ENCODE results near the gene PLCB4. TPM values are rescaled to one million over a fixed set of nuclear protein-coding genes. Genes with fewer than 3 reads are reported as not detected.

The PLCB4 gene
- total and polyA plus RNA-seq, 12 donors, result 0.26 to 8.5 (median 2.8) TPM

DNA sequence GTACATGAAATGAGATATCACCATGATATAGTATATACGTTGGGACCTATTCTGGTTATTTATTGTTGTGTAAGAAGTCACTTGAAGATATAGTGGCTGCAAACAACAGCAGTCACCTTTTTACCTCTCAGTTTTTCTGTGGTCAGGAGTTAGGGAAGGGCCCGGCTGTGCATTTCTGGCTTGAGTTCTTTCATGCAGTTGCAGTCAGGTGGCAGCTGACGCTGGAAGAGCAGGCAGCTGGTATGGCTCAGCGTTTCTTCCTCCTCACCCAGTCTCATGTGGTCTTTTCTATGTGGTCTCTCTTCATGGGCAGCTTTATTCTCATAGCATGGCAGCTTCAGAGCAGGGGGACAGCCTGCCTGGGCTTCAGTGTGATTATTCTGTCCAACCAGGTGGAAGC is 154.4 kb downstream of the PLCB4 start:
- intact Hi-C loops (cut with DNase I), result no loop called here
- Histone ChIP-seq H3K4me1 (replicated peaks in 1 of 2) (peaks cover 0 to 3% of the 10 kb centered on the region in 2 donors), H3K4me3 (no peak overlapping the region), H3K36me3 (replicated peaks in 1 of 2) (no peaks in the 10 kb centered on the region), H3K9me3 (replicated peaks in 1 of 3) (peaks cover 0 to 4% (median 0%) of the 10 kb centered on the region in 3 donors), H3K27ac (no peak overlapping the region), H3K27me3 (no peaks in the 10 kb centered on the region)
- no peak for DNase-seq
- 83 to 90% (median 85%) methylated on average over 4 of the region's 4 CpGs for WGBS, 4 donors
- TF ChIP-seq POLR2A (IDR thresholded peaks at IDR 0.05), result no peak
- TF ChIP-seq, protein P1, sequence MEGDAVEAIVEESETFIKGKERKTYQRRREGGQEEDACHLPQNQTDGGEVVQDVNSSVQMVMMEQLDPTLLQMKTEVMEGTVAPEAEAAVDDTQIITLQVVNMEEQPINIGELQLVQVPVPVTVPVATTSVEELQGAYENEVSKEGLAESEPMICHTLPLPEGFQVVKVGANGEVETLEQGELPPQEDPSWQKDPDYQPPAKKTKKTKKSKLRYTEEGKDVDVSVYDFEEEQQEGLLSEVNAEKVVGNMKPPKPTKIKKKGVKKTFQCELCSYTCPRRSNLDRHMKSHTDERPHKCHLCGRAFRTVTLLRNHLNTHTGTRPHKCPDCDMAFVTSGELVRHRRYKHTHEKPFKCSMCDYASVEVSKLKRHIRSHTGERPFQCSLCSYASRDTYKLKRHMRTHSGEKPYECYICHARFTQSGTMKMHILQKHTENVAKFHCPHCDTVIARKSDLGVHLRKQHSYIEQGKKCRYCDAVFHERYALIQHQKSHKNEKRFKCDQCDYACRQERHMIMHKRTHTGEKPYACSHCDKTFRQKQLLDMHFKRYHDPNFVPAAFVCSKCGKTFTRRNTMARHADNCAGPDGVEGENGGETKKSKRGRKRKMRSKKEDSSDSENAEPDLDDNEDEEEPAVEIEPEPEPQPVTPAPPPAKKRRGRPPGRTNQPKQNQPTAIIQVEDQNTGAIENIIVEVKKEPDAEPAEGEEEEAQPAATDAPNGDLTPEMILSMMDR (IDR thresholded peaks at IDR 0.05), result no peak

DNA sequence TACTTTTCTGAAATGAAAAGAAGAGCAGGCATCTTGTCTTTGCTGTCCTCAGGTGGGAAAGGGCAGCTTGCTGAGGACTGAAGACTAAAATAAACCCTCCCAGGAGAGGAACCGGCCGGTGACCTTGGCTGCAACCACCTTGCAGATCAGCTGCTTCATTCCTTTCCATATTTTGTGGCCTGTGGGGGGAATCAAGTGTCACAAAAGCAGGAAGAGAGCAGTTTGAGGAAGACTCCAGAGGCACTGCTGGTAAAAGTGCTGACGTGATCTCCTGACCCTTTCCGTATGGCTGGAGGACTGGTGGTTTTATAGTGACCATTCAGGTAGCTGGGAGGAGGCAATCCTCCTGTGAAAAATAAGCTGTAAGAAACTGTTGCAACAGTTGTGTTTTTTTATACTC is 157.0 kb downstream of the PLCB4 start:
- intact Hi-C loops (cut with DNase I), result no loop called here
- H3K9me3 ChIP-seq (replicated peaks in 1 of 3), result peaks cover 0 to 4% (median 0%) of the 10 kb centered on the region in 3 donors
- DNase-seq, result no peak
- no peaks in the 10 kb centered on the region for H3K4me1 ChIP-seq (replicated peaks in 1 of 2)
- 49 to 79% (median 63%) methylated on average over 4 of the region's 4 CpGs for WGBS, 4 donors
- no peaks in the 10 kb centered on the region for H3K36me3 ChIP-seq (replicated peaks in 1 of 2)
- H3K4me3 ChIP-seq, result no peak overlapping the region
- no peaks in the 10 kb centered on the region for H3K27me3 ChIP-seq
- H3K27ac ChIP-seq, result no peak overlapping the region
- TF ChIP-seq POLR2A (IDR thresholded peaks at IDR 0.05), result no peak
- TF ChIP-seq, protein P1 (IDR thresholded peaks at IDR 0.05), result no peak

- no peak for DNase-seq
Observed at GRCh38 chr20:9227896-9228615, 159.2 kb downstream of the PLCB4 start.

DNA sequence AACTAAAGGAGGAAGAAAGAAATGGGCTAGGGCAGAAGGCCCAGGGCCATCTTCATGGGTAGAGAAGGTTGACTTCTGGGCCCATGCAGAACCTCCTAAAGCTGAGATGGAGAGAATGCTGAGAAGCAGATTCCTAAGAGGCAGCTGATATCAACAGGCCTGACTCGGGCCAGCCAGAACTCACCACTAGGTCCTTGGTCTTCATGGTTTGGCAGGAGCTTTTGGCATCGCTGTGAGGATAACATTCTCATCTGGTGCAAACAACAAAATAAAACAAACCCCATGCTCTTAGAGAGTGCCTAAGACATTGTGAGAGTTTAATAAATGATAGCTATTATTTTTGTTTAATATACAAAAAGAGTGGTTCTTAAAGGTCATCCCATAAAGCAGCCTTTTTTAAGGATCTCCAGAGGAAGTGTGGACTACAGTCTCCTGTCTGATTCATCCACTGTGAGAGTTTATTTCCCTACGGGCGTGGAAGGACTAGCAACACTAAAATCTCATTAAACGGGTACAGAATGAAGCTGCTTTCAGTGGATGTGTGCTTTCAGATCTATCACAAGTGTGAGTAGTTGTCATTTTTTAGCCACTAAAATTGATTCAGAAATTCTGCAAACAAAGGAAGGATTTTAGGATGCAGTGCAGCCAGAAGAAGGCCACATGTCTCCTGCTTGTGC is 160.0 kb downstream of the PLCB4 start:
- 78 to 84% (median 80%) methylated on average over 5 of the region's 5 CpGs for WGBS, 4 donors
- DNase-seq, result no peak
- Histone ChIP-seq H3K36me3 (replicated peaks in 1 of 2) (no peaks in the 10 kb centered on the region), H3K4me3 (no peak overlapping the region), H3K9me3 (replicated peaks in 1 of 3) (peaks cover 0 to 4% (median 0%) of the 10 kb centered on the region in 3 donors), H3K27ac (no peak overlapping the region), H3K27me3 (no peaks in the 10 kb centered on the region), H3K4me1 (replicated peaks in 1 of 2) (no peaks in the 10 kb centered on the region)
- no peak for TF ChIP-seq POLR2A (IDR thresholded peaks at IDR 0.05)
- intact Hi-C loops (cut with DNase I), result no loop called here

More at GRCh38 chr20:9227896-9228615, 159.2 kb downstream of the PLCB4 start:
- no peak overlapping the region for H3K4me3 ChIP-seq
- no peaks in the 10 kb centered on the region for H3K27me3 ChIP-seq
- no peaks in the 10 kb centered on the region for H3K36me3 ChIP-seq (replicated peaks in 1 of 2)
- intact Hi-C loops (cut with DNase I), result no loop called here
- no peak overlapping the region for H3K27ac ChIP-seq
- WGBS, 4 donors, result 87 to 100% (median 94%) methylated on average over 1 of the region's 1 CpG
- H3K4me1 ChIP-seq (replicated peaks in 1 of 2), result no peaks in the 10 kb centered on the region
- peaks cover 0 to 4% (median 0%) of the 10 kb centered on the region in 3 donors for H3K9me3 ChIP-seq (replicated peaks in 1 of 3)
- TF ChIP-seq POLR2A (IDR thresholded peaks at IDR 0.05), result no peak
- TF ChIP-seq, protein P1 (IDR thresholded peaks at IDR 0.05), result no peak

Measured in adrenal gland (tissue), 12 donors.